Parathyroid adenoma (tissue), 2 donors: ENCODE results near the gene ELMO3.
A peak's percentile ranks its signal among the peaks of the same experiment; 100 is the strongest.

Experiments used
- H2AFZ ChIP-seq: fragments of 300-600 bp; sonication (generic); one replicate; pipeline ENCODE4 v1.7.0; 2017; ENCODE audit warnings: antibody characterized with exemption, mild to moderate bottlenecking
- H3K27ac ChIP-seq: fragments of 300-600 bp; sonication (generic); one replicate; pipeline ENCODE4 v1.7.0; 2017
- H3K27me3 ChIP-seq: fragments of 300-600 bp; sonication (generic); one replicate; pipeline ENCODE4 v1.7.0; 2017; ENCODE audit warnings: low read length; ENCODE audit not compliant: control insufficient read depth, insufficient read depth
- H3K36me3 ChIP-seq: fragments of 300-600 bp; sonication (generic); one replicate; pipeline ENCODE4 v1.7.0; 2017; ENCODE audit warnings: low read length; ENCODE audit not compliant: control insufficient read depth, insufficient read depth
- H3K4me1 ChIP-seq: fragments of 300-600 bp; sonication (generic); one replicate; pipeline ENCODE4 v1.7.0; 2017; ENCODE audit warnings: control low read depth
- H3K4me2 ChIP-seq: fragments of 300-600 bp; sonication (generic); one replicate; pipeline ENCODE4 v1.7.0; 2017; ENCODE audit warnings: low read length
- H3K4me3 ChIP-seq: fragments of 300-600 bp; sonication (generic); one replicate; pipeline ENCODE4 v1.7.0; 2017; ENCODE audit warnings: low read depth, low read length
- H3K79me2 ChIP-seq: fragments of 300-600 bp; sonication (generic); one replicate; pipeline ENCODE4 v1.7.0; 2017; ENCODE audit warnings: control low read depth
- H3K9ac ChIP-seq: fragments of 300-600 bp; sonication (generic); one replicate; pipeline ENCODE4 v1.7.0; 2017; ENCODE audit warnings: mild to moderate bottlenecking
- H3K9me3 ChIP-seq: fragments of 300-600 bp; sonication (generic); one replicate; pipeline ENCODE4 v1.7.0; 2017; ENCODE audit warnings: low read length; ENCODE audit not compliant: control insufficient read depth
- CTCF ChIP-seq: fragments of 300-600 bp; sonication (generic); IDR thresholded peaks from one replicate; pipeline ENCODE4 v1.7.0; 2017; ENCODE audit warnings: antibody characterized with exemption, mild to moderate bottlenecking
- donor health status: primary hyperparathyroidism.

ELMO3 gene

GRCh38 chr16:67211674-67212073, 12.7 kb downstream of the ELMO3 start:
- H3K4me2 ChIP-seq: no peak overlapping the region
- no peak overlapping the region for H3K9ac ChIP-seq
- no peak overlapping the region for H3K4me3 ChIP-seq
- no peak overlapping the region for H2AFZ ChIP-seq
- H3K4me1 ChIP-seq: peaks cover 30% of the 10 kb centered on the region
- H3K36me3 ChIP-seq: no peaks in the 10 kb centered on the region
- no peaks in the 10 kb centered on the region for H3K9me3 ChIP-seq
- no peaks in the 10 kb centered on the region for H3K27me3 ChIP-seq
- no peaks in the 10 kb centered on the region for H3K79me2 ChIP-seq
- TF ChIP-seq CTCF: no peak
- H3K27ac ChIP-seq: peak overlapping the region; percentile 86

GRCh38 chr16:67212766-67213165, 13.8 kb downstream of the ELMO3 start:
- Histone ChIP-seq H3K4me3 (no peak overlapping the region), H3K27ac (peak overlapping the region; percentile 59), H3K4me1 (peaks cover 30% of the 10 kb centered on the region), H3K79me2 (no peaks in the 10 kb centered on the region), H3K27me3 (no peaks in the 10 kb centered on the region), H3K4me2 (no peak overlapping the region), H3K36me3 (no peaks in the 10 kb centered on the region), H3K9ac (no peak overlapping the region), H3K9me3 (no peaks in the 10 kb centered on the region), H2AFZ (no peak overlapping the region)
- no peak for TF ChIP-seq CTCF

GRCh38 chr16:67213197-67214019, 14.5 kb downstream of the ELMO3 start:
- Histone ChIP-seq H3K4me3 (no peak overlapping the region), H3K9ac (no peak overlapping the region), H3K36me3 (no peaks in the 10 kb centered on the region), H3K27me3 (no peaks in the 10 kb centered on the region), H3K4me1 (peaks cover 30% of the 10 kb centered on the region), H2AFZ (no peak overlapping the region), H3K9me3 (no peaks in the 10 kb centered on the region), H3K27ac (peak overlapping the region; percentile 59), H3K79me2 (no peaks in the 10 kb centered on the region), H3K4me2 (no peak overlapping the region)
- TF ChIP-seq CTCF: no peak

- Histone ChIP-seq H3K4me3 (no peak overlapping the region), H3K27ac (no peak overlapping the region), H3K27me3 (no peaks in the 10 kb centered on the region), H3K4me1 (peaks cover 18% of the 10 kb centered on the region), H3K4me2 (no peak overlapping the region), H3K9me3 (no peaks in the 10 kb centered on the region), H3K36me3 (no peaks in the 10 kb centered on the region), H3K79me2 (no peaks in the 10 kb centered on the region), H2AFZ (no peak overlapping the region), H3K9ac (no peak overlapping the region)
- TF ChIP-seq CTCF: no peak
These were observed 16.8 kb downstream of the ELMO3 start for GRCh38 chr16:67215706-67216105.
